Fibroblast of lung (primary cell): ENCODE results near the gene KIF25. TPM values are rescaled to one million over a fixed set of nuclear protein-coding genes. Genes with fewer than 3 reads are reported as not detected.

ENCODE experiments used
- DNase-seq, 2 donors: peaks; one replicate each; pipeline versions ENCODE4 v3.0.0 to v3.0.0-alpha.2; 2010; ENCODE audit warnings: low read depth in 2 of 2
- H2AFZ ChIP-seq: 2 replicates; pipeline ENCODE4 v1.5.1; 2012; ENCODE audit warnings: low read length, control low read depth, inconsistent platforms
- H3K27ac ChIP-seq: 2 replicates; pipeline ENCODE4 v1.5.1; 2011; ENCODE audit warnings: low read length, control low read depth; ENCODE audit not compliant: insufficient read depth
- H3K27me3 ChIP-seq: 2 replicates; pipeline ENCODE4 v1.5.1; 2011; ENCODE audit warnings: mild to moderate bottlenecking, low read length; ENCODE audit not compliant: control insufficient read depth, insufficient read depth
- H3K36me3 ChIP-seq: 2 replicates; pipeline ENCODE4 v1.5.1; 2011; ENCODE audit warnings: low read length; ENCODE audit not compliant: control insufficient read depth, insufficient read depth
- H3K4me1 ChIP-seq: 2 replicates; pipeline ENCODE4 v1.5.1; 2011; ENCODE audit warnings: low read length; ENCODE audit not compliant: control insufficient read depth, insufficient read depth; ENCODE audit errors: extremely low read depth
- H3K4me2 ChIP-seq: 2 replicates; pipeline ENCODE4 v1.5.1; 2011; ENCODE audit warnings: low read length, control low read depth; ENCODE audit not compliant: insufficient read depth; ENCODE audit errors: extremely low read depth
- H3K4me3 ChIP-seq, 4 experiments: fragments of 200-600 bp in 1 of 4; sonication (generic) in 1 of 4; replicated peaks in 1 of 4; 2 replicates each; pipeline ENCODE4 v1.5.1; 2011 to 2016; ENCODE audit warnings: low read length in 4 of 4, low read depth in 3 of 4, mild to moderate bottlenecking in 3 of 4, control low read depth in 2 of 4, inconsistent platforms in 1 of 4, mixed read lengths in 1 of 4; ENCODE audit not compliant: insufficient read depth in 1 of 4; ENCODE audit errors: control extremely low read depth in 1 of 4
- H3K79me2 ChIP-seq: 2 replicates; pipeline ENCODE4 v1.5.1; 2012; ENCODE audit warnings: mild to moderate bottlenecking, low read length, inconsistent platforms; ENCODE audit not compliant: control insufficient read depth, insufficient read depth
- H3K9ac ChIP-seq: 2 replicates; pipeline ENCODE4 v1.5.1; 2011; ENCODE audit warnings: mild to moderate bottlenecking, low read length, control low read depth; ENCODE audit not compliant: insufficient read depth
- H3K9me3 ChIP-seq: 2 replicates; pipeline ENCODE4 v1.5.1; 2012; ENCODE audit warnings: low read depth, low read length; ENCODE audit not compliant: control insufficient read depth, insufficient read depth
- H4K20me1 ChIP-seq: 2 replicates; pipeline ENCODE4 v1.5.1; 2011; ENCODE audit warnings: low read length; ENCODE audit not compliant: control insufficient read depth, insufficient read depth; ENCODE audit errors: extremely low read depth
- EZH2 ChIP-seq: IDR thresholded peaks from 2 replicates; pipeline ENCODE4 v1.5.1; 2012; ENCODE audit warnings: low read length, control low read depth, mild to moderate bottlenecking; ENCODE audit errors: missing control alignments
- polyA plus RNA-seq, 2 donors: library from polyadenylated mRNA; depleted of rRNA in 1 of 2; stranded (reverse) in 1 of 2; unstranded in 1 of 2; fragments of >200 nt; gene quantifications; 2 replicates each; pipeline ENCODE4 v1.2.1, GENCODE V29; 2011 to 2012; ENCODE audit warnings: missing spikeins in 1 of 2
- total RNA-seq: library from RNA; depleted of rRNA; stranded (reverse); fragments of >200 nt; gene quantifications from 2 replicates; pipeline ENCODE4 v1.2.1, GENCODE V29; 2014
- TF ChIP-seq, protein P1 (sequence below), 2 donors: IDR thresholded peaks in 1 of 2; conservative IDR thresholded peaks in 1 of 2; 1 replicate in 1 of 2; 2 replicates in 1 of 2; pipeline ENCODE4 v1.5.1; 2011 to 2012; ENCODE audit warnings: low read length in 2 of 2, control low read depth in 1 of 2, inconsistent platforms in 1 of 2, low read depth in 1 of 2, mild to moderate bottlenecking in 1 of 2

Gene KIF25
- total and polyA plus RNA-seq, 2 donors (not counting 1 experiment from before 2014, with no cell fraction given) = 0.33 TPM; not detected in 1

DNA sequence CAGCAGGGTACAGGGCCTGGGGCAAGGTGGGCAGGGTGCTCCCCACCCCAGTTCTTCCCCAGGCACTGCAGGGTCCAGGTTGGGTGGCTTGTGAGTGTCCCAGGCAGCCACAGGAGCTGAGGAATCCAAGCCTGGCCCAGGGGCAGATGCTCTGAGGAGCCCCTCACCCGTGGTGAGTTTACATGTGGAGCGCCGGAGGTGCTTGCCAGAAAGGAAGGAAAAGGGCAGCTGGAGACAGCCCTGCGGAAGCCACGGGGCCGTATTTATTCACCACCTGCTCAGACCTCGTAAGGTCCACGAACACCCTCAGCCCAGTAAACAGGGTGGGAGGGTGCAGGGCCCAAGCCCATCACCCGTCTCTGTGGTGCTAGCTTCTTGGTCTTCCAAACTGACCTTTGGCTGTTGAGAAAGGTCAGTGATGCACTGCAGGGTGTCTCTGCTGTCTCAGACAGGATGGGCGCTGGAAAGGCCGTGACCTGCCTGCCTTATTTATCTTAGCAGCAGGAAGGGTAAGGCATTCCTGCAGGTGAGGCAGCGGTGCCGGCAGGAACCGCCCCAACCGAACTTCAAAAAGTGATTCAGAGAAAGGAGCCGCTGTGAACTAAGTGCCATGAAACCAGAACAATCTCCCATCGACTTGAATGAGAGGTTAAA lies 85.5 kb downstream of the KIF25 start:
- no peak overlapping the region for H3K4me3 ChIP-seq
- H3K9me3 ChIP-seq = no peaks in the 10 kb centered on the region
- H3K79me2 ChIP-seq = no peaks in the 10 kb centered on the region
- H4K20me1 ChIP-seq = no peaks in the 10 kb centered on the region
- no peak overlapping the region for H3K27ac ChIP-seq
- no peaks in the 10 kb centered on the region for H3K4me1 ChIP-seq
- H3K36me3 ChIP-seq = no peaks in the 10 kb centered on the region
- H3K4me2 ChIP-seq = no peak overlapping the region
- no peaks in the 10 kb centered on the region for H3K27me3 ChIP-seq
- DNase-seq = no peak
- TF ChIP-seq, protein P1, sequence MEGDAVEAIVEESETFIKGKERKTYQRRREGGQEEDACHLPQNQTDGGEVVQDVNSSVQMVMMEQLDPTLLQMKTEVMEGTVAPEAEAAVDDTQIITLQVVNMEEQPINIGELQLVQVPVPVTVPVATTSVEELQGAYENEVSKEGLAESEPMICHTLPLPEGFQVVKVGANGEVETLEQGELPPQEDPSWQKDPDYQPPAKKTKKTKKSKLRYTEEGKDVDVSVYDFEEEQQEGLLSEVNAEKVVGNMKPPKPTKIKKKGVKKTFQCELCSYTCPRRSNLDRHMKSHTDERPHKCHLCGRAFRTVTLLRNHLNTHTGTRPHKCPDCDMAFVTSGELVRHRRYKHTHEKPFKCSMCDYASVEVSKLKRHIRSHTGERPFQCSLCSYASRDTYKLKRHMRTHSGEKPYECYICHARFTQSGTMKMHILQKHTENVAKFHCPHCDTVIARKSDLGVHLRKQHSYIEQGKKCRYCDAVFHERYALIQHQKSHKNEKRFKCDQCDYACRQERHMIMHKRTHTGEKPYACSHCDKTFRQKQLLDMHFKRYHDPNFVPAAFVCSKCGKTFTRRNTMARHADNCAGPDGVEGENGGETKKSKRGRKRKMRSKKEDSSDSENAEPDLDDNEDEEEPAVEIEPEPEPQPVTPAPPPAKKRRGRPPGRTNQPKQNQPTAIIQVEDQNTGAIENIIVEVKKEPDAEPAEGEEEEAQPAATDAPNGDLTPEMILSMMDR (conservative IDR thresholded peaks at IDR 0.05 in 1 of 2, IDR thresholded peaks at IDR 0.05 in 1 of 2; ENCODE audit: low read depth in 1 of 2, low read length in 2 of 2) = no peak
- no peak for TF ChIP-seq EZH2
- H2AFZ ChIP-seq = no peak overlapping the region
- H3K9ac ChIP-seq = no peak overlapping the region

DNA sequence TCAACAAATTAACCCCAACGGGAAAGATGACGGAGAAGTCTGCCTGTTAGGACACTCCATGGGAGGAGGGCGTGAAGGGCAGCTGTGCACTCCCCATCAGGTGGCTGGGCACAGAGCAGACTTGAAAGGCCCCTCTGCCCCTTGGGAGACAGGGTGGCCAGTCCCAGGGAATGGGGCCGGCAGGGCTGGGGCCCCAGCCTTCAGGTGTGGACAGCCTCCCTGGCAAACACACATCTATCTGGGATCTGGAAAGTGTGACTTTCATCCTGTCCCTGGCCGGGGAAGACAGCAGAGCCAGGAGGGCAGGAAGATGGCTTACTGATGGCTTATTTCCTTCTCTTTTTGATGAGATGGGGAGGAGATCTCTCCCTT lies 86.0 kb downstream of the KIF25 start:
- Histone ChIP-seq H3K4me3 (no peak overlapping the region), H3K36me3 (no peaks in the 10 kb centered on the region), H3K9ac (no peak overlapping the region), H3K27me3 (no peaks in the 10 kb centered on the region), H2AFZ (no peak overlapping the region), H3K79me2 (no peaks in the 10 kb centered on the region), H3K4me1 (no peaks in the 10 kb centered on the region), H3K27ac (no peak overlapping the region), H4K20me1 (no peaks in the 10 kb centered on the region), H3K4me2 (no peak overlapping the region), H3K9me3 (no peaks in the 10 kb centered on the region)
- no peak for DNase-seq
- no peak for TF ChIP-seq EZH2
- TF ChIP-seq, protein P1 (conservative IDR thresholded peaks at IDR 0.05 in 1 of 2, IDR thresholded peaks at IDR 0.05 in 1 of 2; ENCODE audit: low read depth in 1 of 2, low read length in 2 of 2) = no peak

GRCh38 chr6:168084465-168085160 lies 87.1 kb downstream of the KIF25 start:
- Histone ChIP-seq H3K4me2 (no peak overlapping the region), H3K36me3 (no peaks in the 10 kb centered on the region), H4K20me1 (no peaks in the 10 kb centered on the region), H3K4me1 (no peaks in the 10 kb centered on the region), H3K27me3 (no peaks in the 10 kb centered on the region), H3K79me2 (no peaks in the 10 kb centered on the region), H3K4me3 (no peak overlapping the region), H3K9me3 (no peaks in the 10 kb centered on the region), H3K9ac (no peak overlapping the region), H2AFZ (no peak overlapping the region), H3K27ac (no peak overlapping the region)
- TF ChIP-seq, protein P1 (conservative IDR thresholded peaks at IDR 0.05 in 1 of 2, IDR thresholded peaks at IDR 0.05 in 1 of 2; ENCODE audit: low read depth in 1 of 2, low read length in 2 of 2) = no peak
- no peak for TF ChIP-seq EZH2
- no peak for DNase-seq
